HepG2 (cell line): ENCODE results near the gene FCER1G. TPM values are rescaled to one million over a fixed set of nuclear protein-coding genes. Genes with fewer than 3 reads are reported as not detected.

Source experiments
- AHR ChIP-seq: IDR thresholded peaks from 2 replicates; pipeline ENCODE4 v1.6.1; 2018; ENCODE audit warnings: missing genetic modification reagents, missing compliant biosample characterization
- ARID2 ChIP-seq: sonication (generic); formaldehyde crosslinking; IDR thresholded peaks from 2 replicates; pipeline ENCODE4 v1.8.1; 2022; ENCODE audit warnings: mild to moderate bottlenecking, missing genetic modification reagents, borderline replicate concordance
- CC2D1A ChIP-seq: sonication (generic); formaldehyde crosslinking; IDR thresholded peaks from 2 replicates; pipeline ENCODE4 v1.8.1; 2023; ENCODE audit warnings: mild to moderate bottlenecking, missing genetic modification reagents
- FLYWCH1 ChIP-seq: sonication (generic); formaldehyde crosslinking; IDR thresholded peaks from 2 replicates; pipeline ENCODE4 v1.8.1; 2023; ENCODE audit warnings: mild to moderate bottlenecking, missing genetic modification reagents
- IRF1 ChIP-seq: sonication (generic); formaldehyde crosslinking; IDR thresholded peaks from 2 replicates; pipeline ENCODE4 v1.4.0; 2020; ENCODE audit warnings: low read depth, mild to moderate bottlenecking, missing genetic modification reagents
- KLF9 ChIP-seq: IDR thresholded peaks from 2 replicates; pipeline ENCODE4 v1.6.1; 2016; ENCODE audit warnings: low read depth
- MXD3 ChIP-seq: IDR thresholded peaks from 2 replicates; pipeline ENCODE4 v1.6.1; 2016; ENCODE audit warnings: mild to moderate bottlenecking, missing biosample characterization, missing genetic modification reagents
- MXD4 ChIP-seq: IDR thresholded peaks from 2 replicates; pipeline ENCODE4 v1.6.1; 2016; ENCODE audit warnings: mild to moderate bottlenecking, missing biosample characterization, missing genetic modification reagents
- MXI1 ChIP-seq: IDR thresholded peaks from 3 replicates; pipeline ENCODE4 v1.6.1; 2012; ENCODE audit warnings: low read depth, low read length, inconsistent platforms, borderline replicate concordance
- MZF1 ChIP-seq: sonication (generic); formaldehyde crosslinking; IDR thresholded peaks from 2 replicates; pipeline ENCODE4 v1.8.1; 2023; ENCODE audit warnings: mild to moderate bottlenecking, missing genetic modification reagents, borderline replicate concordance
- PBX2 ChIP-seq: IDR thresholded peaks from 2 replicates; pipeline ENCODE4 v1.6.1; 2016; ENCODE audit warnings: control low read depth
- RELA ChIP-seq: sonication (generic); formaldehyde crosslinking; IDR thresholded peaks from 2 replicates; pipeline ENCODE4 v1.4.0; 2020; ENCODE audit warnings: missing genetic modification reagents
- RXRB ChIP-seq: IDR thresholded peaks from 2 replicates; pipeline ENCODE4 v1.6.1; 2016; ENCODE audit warnings: borderline replicate concordance, missing genetic modification reagents, missing compliant biosample characterization
- SOX5 ChIP-seq: IDR thresholded peaks from 2 replicates; pipeline ENCODE4 v1.6.1; 2016; ENCODE audit warnings: borderline replicate concordance
- SYNCRIP ChIP-seq: fragments of 200-400 bp; formaldehyde crosslinking; IDR thresholded peaks from 2 replicates; pipeline ENCODE4 v1.6.1; 2018; ENCODE audit warnings: mild to moderate bottlenecking, low read depth, low read length; ENCODE audit not compliant: insufficient read depth
- TFDP1 ChIP-seq: IDR thresholded peaks from 2 replicates; pipeline ENCODE4 v1.6.1; 2016; ENCODE audit warnings: missing compliant biosample characterization, missing genetic modification reagents, borderline replicate concordance
- ZNF101 ChIP-seq: sonication (generic); formaldehyde crosslinking; IDR thresholded peaks from 2 replicates; pipeline ENCODE4 v1.4.0; 2020; ENCODE audit warnings: mild to moderate bottlenecking, low read depth, missing genetic modification reagents, borderline replicate concordance
- ZNF275 ChIP-seq: sonication (generic); formaldehyde crosslinking; IDR thresholded peaks from 2 replicates; pipeline ENCODE4 v1.8.0; 2022; ENCODE audit warnings: missing genetic modification reagents, mild to moderate bottlenecking, inconsistent platforms, borderline replicate concordance
- ZNF3 ChIP-seq: IDR thresholded peaks from 2 replicates; pipeline ENCODE4 v1.7.0; 2017; ENCODE audit warnings: inconsistent platforms
- ZNF335 ChIP-seq: sonication (generic); formaldehyde crosslinking; IDR thresholded peaks from 2 replicates; pipeline ENCODE4 v1.4.0; 2020; ENCODE audit warnings: missing genetic modification reagents
- ZNF543 ChIP-seq: sonication (generic); formaldehyde crosslinking; IDR thresholded peaks from 2 replicates; pipeline ENCODE4 v1.4.0; 2020; ENCODE audit warnings: mild to moderate bottlenecking, missing genetic modification reagents
- ZNF678 ChIP-seq: sonication (generic); formaldehyde crosslinking; IDR thresholded peaks from 2 replicates; pipeline ENCODE4 v1.4.0; 2020; ENCODE audit warnings: mild to moderate bottlenecking, missing genetic modification reagents
- ZNF766 ChIP-seq: sonication (generic); formaldehyde crosslinking; IDR thresholded peaks from 2 replicates; pipeline ENCODE4 v1.5.0; 2020; ENCODE audit warnings: missing genetic modification reagents, borderline replicate concordance
- ZNF777 ChIP-seq: sonication (generic); formaldehyde crosslinking; IDR thresholded peaks from 2 replicates; pipeline ENCODE4 v1.4.0; 2020; ENCODE audit warnings: missing genetic modification reagents
- ZSCAN29 ChIP-seq: sonication (generic); formaldehyde crosslinking; conservative IDR thresholded peaks from 2 replicates; pipeline ENCODE4 v1.4.0; 2020; ENCODE audit warnings: mild to moderate bottlenecking, missing genetic modification reagents
- polyA plus RNA-seq, 8 experiments: library from polyadenylated mRNA; depleted of rRNA in 3 of 8; stranded (reverse) in 7 of 8; unstranded in 1 of 8; fragments of >200 nt; fragmentation: Illumina TruSeq in 4 of 8; extraction: Trizol in 4 of 8; gene quantifications; 2 replicates each; pipeline versions ENCODE4 v1.2.1 to v1.2.3, GENCODE V29; 2011 to 2016; ENCODE audit warnings: low read depth in 4 of 8, missing spikeins in 1 of 8, mixed read lengths in 1 of 8; ENCODE audit not compliant: insufficient read depth in 1 of 8
- total RNA-seq, 5 experiments: library from RNA; depleted of rRNA; stranded (reverse); fragments of >200 nt; fragmentation: Illumina TruSeq; extraction: Trizol; gene quantifications; 2 replicates each; pipeline ENCODE4 v1.2.3, GENCODE V29; 2016; ENCODE audit warnings: low read depth in 1 of 5

Gene FCER1G
- total and polyA plus RNA-seq, 2 of the 13 experiments (the other 11 are each of a cell fraction or from before 2014, with no cell fraction given): 1.3 to 6.4 TPM

- TF ChIP-seq IRF1 (0 out of 2 replicates have a peak, but pooled peaks have one; percentile 82), SYNCRIP (no peak), SOX5 (CRISPR knock-in tag) (peak; percentile 39; the same call in 1 of the 2 replicates), ZNF777 (CRISPR knock-in tag) (no peak; the same call in 1 of the 2 replicates), MXD4 (peak; percentile 97), ZNF766 (CRISPR knock-in tag) (no peak), ZSCAN29 (CRISPR knock-in tag) (peak; percentile 96), ZNF101 (CRISPR knock-in tag) (0 out of 2 replicates have a peak, but pooled peaks have one; percentile 32), KLF9 (peak; percentile 72; the same call in 1 of the 2 replicates), FLYWCH1 (no peak), ZNF543 (peak; percentile 70; the same call in 1 of the 2 replicates), RXRB (CRISPR knock-in tag) (no peak; the same call in none of the 2 replicates), RELA (CRISPR knock-in tag) (peak; percentile 47; the same call in 1 of the 2 replicates), ZNF678 (0 out of 2 replicates have a peak, but pooled peaks have one; percentile 65), ZNF275 (peak; percentile 77; the same call in 1 of the 2 replicates), TFDP1 (CRISPR knock-in tag) (peak; percentile 53), ARID2 (CRISPR knock-in tag) (no peak), MZF1 (CRISPR knock-in tag) (no peak; the same call in 1 of the 2 replicates), ZNF3 (CRISPR knock-in tag) (no peak), CC2D1A (CRISPR knock-in tag) (0 out of 2 replicates have a peak, but pooled peaks have one; percentile 52), MXD3 (CRISPR knock-in tag) (peak; percentile 90), AHR (CRISPR knock-in tag) (peak; percentile 81), ZNF335 (CRISPR knock-in tag) (peak; percentile 86; the same call in 1 of the 2 replicates), PBX2 (CRISPR knock-in tag) (no peak), MXI1 (peak; percentile 93; the same call in 2 of the 3 replicates)
Observed at GRCh38 chr1:161177112-161177935, 37.8 kb upstream of the FCER1G start, which contains the start of gene B4GALT3 (continued).
